ENCODE measurements around the gene PLA2G10.

The PLA2G10 gene

GRCh38 chr16:14676633-14677032 is 17.5 kb downstream of the PLA2G10 start:
- Histone ChIP-seq H3K4me3 (ENCODE audit: low read depth, low read length) (no peak overlapping the region), H3K9me3 (ENCODE audit: control insufficient read depth, insufficient read depth, low read depth, low read length) (no peaks in the 10 kb centered on the region), H3K36me3 (ENCODE audit: control insufficient read depth in 2 of 2, insufficient read depth in 1 of 2, low read length in 2 of 2) (no peaks in the 10 kb centered on the region), H3K4me1 (ENCODE audit: control insufficient read depth, insufficient read depth, low read length) (no peaks in the 10 kb centered on the region), H3K27ac (ENCODE audit: extremely low read depth, low read depth, low read length) (no peak overlapping the region)
- ChIA-PET CTCF (interaction anchor here (0.6 kb wide), 1 partner anchor 811 kb away, joined by 3 read pairs; no protein-coding TSS in a partner anchor), POLR2A (no interaction called here)
- peak; percentile 77 for TF ChIP-seq ZNF146 (tag by site-specific recombination; IDR thresholded peaks at IDR 0.05)
- TF ChIP-seq ZNF664 (tag by site-specific recombination; IDR thresholded peaks at IDR 0.05): 0 out of 2 replicates have a peak, but pooled peaks have one; percentile 9
- TF ChIP-seq ZNF777 (tag by site-specific recombination; IDR thresholded peaks at IDR 0.05; ENCODE audit: borderline replicate concordance): no peak
- TF ChIP-seq ZNF660 (tag by site-specific recombination; IDR thresholded peaks at IDR 0.05): no peak
- TF ChIP-seq ZNF214 (tag by site-specific recombination; IDR thresholded peaks at IDR 0.05; ENCODE audit: borderline replicate concordance): no peak

GRCh38 chr16:14672403-14672971 is 21.6 kb downstream of the PLA2G10 start:
- H3K27ac ChIP-seq (ENCODE audit: extremely low read depth, low read depth, low read length): no peak overlapping the region
- POLR2A ChIA-PET: interaction anchor here (0.6 kb wide), 1 partner anchor 21 kb away, joined by 3 read pairs; no protein-coding TSS in a partner anchor
- no peak overlapping the region for H3K4me3 ChIP-seq (ENCODE audit: low read depth, low read length)
- CTCF ChIA-PET: no interaction called here
- H3K9me3 ChIP-seq (ENCODE audit: control insufficient read depth, insufficient read depth, low read depth, low read length): no peaks in the 10 kb centered on the region
- peaks cover 0 to 15% of the 10 kb centered on the region in 2 experiments; a peak in 2 of 3 replicates for H3K36me3 ChIP-seq (ENCODE audit: control insufficient read depth in 2 of 2, insufficient read depth in 1 of 2, low read length in 2 of 2)
- TF ChIP-seq, protein P1, sequence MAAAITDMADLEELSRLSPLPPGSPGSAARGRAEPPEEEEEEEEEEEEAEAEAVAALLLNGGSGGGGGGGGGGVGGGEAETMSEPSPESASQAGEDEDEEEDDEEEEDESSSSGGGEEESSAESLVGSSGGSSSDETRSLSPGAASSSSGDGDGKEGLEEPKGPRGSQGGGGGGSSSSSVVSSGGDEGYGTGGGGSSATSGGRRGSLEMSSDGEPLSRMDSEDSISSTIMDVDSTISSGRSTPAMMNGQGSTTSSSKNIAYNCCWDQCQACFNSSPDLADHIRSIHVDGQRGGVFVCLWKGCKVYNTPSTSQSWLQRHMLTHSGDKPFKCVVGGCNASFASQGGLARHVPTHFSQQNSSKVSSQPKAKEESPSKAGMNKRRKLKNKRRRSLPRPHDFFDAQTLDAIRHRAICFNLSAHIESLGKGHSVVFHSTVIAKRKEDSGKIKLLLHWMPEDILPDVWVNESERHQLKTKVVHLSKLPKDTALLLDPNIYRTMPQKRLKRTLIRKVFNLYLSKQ (tag by site-specific recombination; IDR thresholded peaks at IDR 0.05; ENCODE audit: borderline replicate concordance): no peak
- TF ChIP-seq ZNF768 (tag by site-specific recombination; IDR thresholded peaks at IDR 0.05): no peak
- H3K4me1 ChIP-seq (ENCODE audit: control insufficient read depth, insufficient read depth, low read length): no peaks in the 10 kb centered on the region

DNA sequence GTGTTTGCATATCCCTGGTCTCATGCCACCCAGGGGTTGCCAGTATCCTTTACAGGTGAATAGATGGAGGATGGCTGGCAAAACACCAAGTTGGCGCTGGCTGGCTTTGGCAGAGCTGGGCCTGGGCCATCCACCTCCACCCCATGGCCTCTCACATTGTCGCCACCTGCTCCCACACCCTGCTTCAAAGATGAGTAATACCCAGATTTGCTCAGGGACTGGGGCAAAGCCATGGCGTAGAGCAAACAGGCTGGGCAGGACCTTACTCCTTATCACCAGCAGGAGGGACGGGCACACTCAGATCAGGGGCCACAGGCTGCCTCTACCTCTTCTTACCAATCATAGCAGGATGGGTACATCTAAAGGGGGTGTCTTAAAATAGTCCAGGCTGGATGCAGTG is 24.3 kb downstream of the PLA2G10 start:
- TF ChIP-seq RBAK (tag by site-specific recombination; IDR thresholded peaks at IDR 0.05): no peak
- no peak for TF ChIP-seq KLF17 (tag by site-specific recombination; IDR thresholded peaks at IDR 0.05)
- no peak for TF ChIP-seq ZNF561 (tag by site-specific recombination; IDR thresholded peaks at IDR 0.05; ENCODE audit: borderline replicate concordance)
- TF ChIP-seq HOXD13 (CRISPR knock-in tag; IDR thresholded peaks at IDR 0.05; ENCODE audit: borderline replicate concordance): no peak
- TF ChIP-seq, protein P2, sequence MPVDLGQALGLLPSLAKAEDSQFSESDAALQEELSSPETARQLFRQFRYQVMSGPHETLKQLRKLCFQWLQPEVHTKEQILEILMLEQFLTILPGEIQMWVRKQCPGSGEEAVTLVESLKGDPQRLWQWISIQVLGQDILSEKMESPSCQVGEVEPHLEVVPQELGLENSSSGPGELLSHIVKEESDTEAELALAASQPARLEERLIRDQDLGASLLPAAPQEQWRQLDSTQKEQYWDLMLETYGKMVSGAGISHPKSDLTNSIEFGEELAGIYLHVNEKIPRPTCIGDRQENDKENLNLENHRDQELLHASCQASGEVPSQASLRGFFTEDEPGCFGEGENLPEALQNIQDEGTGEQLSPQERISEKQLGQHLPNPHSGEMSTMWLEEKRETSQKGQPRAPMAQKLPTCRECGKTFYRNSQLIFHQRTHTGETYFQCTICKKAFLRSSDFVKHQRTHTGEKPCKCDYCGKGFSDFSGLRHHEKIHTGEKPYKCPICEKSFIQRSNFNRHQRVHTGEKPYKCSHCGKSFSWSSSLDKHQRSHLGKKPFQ (tag by site-specific recombination; IDR thresholded peaks at IDR 0.05): no peak
- no peak for TF ChIP-seq ZNF768 (tag by site-specific recombination; IDR thresholded peaks at IDR 0.05)
- TF ChIP-seq ZNF501 (tag by site-specific recombination; IDR thresholded peaks at IDR 0.05): no peak
- no peak for TF ChIP-seq SALL2 (tag by site-specific recombination; IDR thresholded peaks at IDR 0.05; ENCODE audit: borderline replicate concordance)
- TF ChIP-seq MZF1 (tag by site-specific recombination; IDR thresholded peaks at IDR 0.05; ENCODE audit: borderline replicate concordance): no peak
- TF ChIP-seq ZNF140 (tag by site-specific recombination; IDR thresholded peaks at IDR 0.05): no peak
- TF ChIP-seq ZNF416 (tag by site-specific recombination; IDR thresholded peaks at IDR 0.05): no peak
- no peak for TF ChIP-seq ZFP3 (tag by site-specific recombination; IDR thresholded peaks at IDR 0.05; ENCODE audit: low read depth)
- no peak for TF ChIP-seq SP2 (tag by site-specific recombination; IDR thresholded peaks at IDR 0.05)
- TF ChIP-seq ZNF202 (tag by site-specific recombination; IDR thresholded peaks at IDR 0.05; ENCODE audit: borderline replicate concordance): no peak
- H3K27ac ChIP-seq (ENCODE audit: extremely low read depth, low read depth, low read length): no peak overlapping the region
- H3K4me1 ChIP-seq (ENCODE audit: control insufficient read depth, insufficient read depth, low read length): no peaks in the 10 kb centered on the region
- peaks cover 8 to 41% of the 10 kb centered on the region in 2 experiments for H3K36me3 ChIP-seq (ENCODE audit: control insufficient read depth in 2 of 2, insufficient read depth in 1 of 2, low read length in 2 of 2)
- ChIA-PET CTCF (no interaction called here), POLR2A (interaction anchor here (0.5 kb wide), 1 partner anchor 9 kb away, joined by 4 read pairs; no protein-coding TSS in a partner anchor)
- H3K4me3 ChIP-seq (ENCODE audit: low read depth, low read length): no peak overlapping the region
- H3K9me3 ChIP-seq (ENCODE audit: control insufficient read depth, insufficient read depth, low read depth, low read length): no peaks in the 10 kb centered on the region

Measured in HEK293 (cell line).